ES-I3 (cell line): Measurements from ENCODE around the gene FUNDC1.
A peak's percentile ranks its signal among the peaks of the same experiment; 100 is the strongest.
"Not testable (repeated sequence)": the region's sequence is repeated elsewhere in the genome, so short reads cannot be mapped to it uniquely, and the experiment has no call there.

Experiments used
- H3K36me3 ChIP-seq: 2 replicates; pipeline ENCODE4 v1.6.1; 2013; ENCODE audit warnings: mild to moderate bottlenecking, low read length, control low read depth, moderate library complexity; ENCODE audit not compliant: insufficient read depth
- H3K4me1 ChIP-seq: 2 replicates; pipeline ENCODE4 v1.6.1; 2013; ENCODE audit warnings: mild to moderate bottlenecking, control low read depth, low read length; ENCODE audit not compliant: insufficient read depth
- H3K9ac ChIP-seq: 2 replicates; pipeline ENCODE4 v1.6.1; 2013; ENCODE audit warnings: low read depth, mild to moderate bottlenecking, low read length, moderate library complexity
- H3K9me3 ChIP-seq: 2 replicates; pipeline ENCODE4 v1.6.1; 2013; ENCODE audit warnings: mild to moderate bottlenecking, low read length, moderate library complexity; ENCODE audit not compliant: control insufficient read depth, insufficient read depth

FUNDC1 gene, protein sequence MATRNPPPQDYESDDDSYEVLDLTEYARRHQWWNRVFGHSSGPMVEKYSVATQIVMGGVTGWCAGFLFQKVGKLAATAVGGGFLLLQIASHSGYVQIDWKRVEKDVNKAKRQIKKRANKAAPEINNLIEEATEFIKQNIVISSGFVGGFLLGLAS

DNA sequence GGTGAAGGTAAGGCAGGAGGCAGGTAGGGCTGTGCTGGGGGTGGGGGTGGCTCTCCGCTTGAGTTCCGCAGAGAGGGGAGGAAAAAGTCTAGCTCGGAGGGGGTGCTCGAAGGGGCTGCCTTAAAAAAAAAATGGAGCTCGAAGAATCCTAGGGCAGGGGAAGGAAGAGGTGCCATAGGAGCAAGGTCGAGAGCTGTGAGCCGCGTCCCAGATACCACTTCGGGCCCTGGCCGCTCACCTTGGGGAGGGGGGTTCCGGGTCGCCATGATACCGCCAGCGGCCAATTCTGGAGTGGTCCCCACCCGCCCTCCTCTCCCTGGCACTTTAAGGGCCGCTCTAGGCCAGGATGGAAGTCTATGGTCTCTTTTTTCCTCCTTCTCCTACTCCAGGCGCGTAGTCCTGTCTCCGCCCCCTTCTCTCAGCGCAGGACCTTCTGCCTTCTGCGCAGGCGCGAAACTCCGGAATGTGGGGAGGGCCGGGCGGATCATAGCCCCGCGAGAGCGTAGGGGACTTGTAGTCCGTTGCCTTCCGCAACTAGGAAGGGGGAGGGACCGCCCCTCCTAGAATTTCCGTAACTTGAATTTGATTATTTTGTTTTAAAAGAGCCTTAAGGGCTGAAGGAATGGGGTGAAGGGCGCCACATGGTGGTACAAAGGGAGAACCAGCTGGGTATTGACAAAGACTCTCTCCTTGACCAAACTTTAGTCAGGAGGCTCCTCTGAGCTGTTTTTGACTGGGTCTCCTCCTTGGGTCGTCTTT is at the start of gene FUNDC1:
Gene FUNDC1, minus strand, starts transcription at position 293 of the 759 bp plus-strand sequence. Its CDS starts 27 bp downstream, at position 266.
- H3K9me3 ChIP-seq = no peaks in the 10 kb centered on the region; the same call in 1 of the 2 replicates
- no peaks in the 10 kb centered on the region for H3K36me3 ChIP-seq
- no peaks in the 10 kb centered on the region for H3K4me1 ChIP-seq
- H3K9ac ChIP-seq = peak within 1 kb of the TSS; percentile 76

DNA sequence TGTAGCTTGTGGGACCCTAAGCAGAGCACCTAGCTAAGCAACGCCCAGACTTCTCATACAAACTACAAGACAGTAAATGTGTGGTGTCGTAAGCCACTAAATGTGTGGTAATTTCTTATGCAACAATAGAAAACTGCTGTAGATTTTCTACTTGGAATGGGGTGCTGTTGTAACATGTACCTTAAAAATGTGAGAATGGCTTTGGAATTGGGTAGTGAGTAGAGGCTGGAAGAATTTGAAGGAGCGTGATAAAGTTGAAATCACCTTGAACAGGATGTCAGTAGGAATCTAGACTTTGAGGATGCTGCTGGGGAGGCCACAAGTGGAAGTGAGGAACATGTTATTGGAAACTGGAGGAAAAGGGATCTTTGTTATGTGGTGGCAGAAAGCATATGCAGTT is 43.2 kb upstream of the FUNDC1 start:
- no peaks in the 10 kb centered on the region; the same call in 1 of the 2 replicates for H3K9me3 ChIP-seq
- H3K36me3 ChIP-seq = no peaks in the 10 kb centered on the region
- no peaks in the 10 kb centered on the region for H3K4me1 ChIP-seq
- H3K9ac ChIP-seq = no peak overlapping the region

DNA sequence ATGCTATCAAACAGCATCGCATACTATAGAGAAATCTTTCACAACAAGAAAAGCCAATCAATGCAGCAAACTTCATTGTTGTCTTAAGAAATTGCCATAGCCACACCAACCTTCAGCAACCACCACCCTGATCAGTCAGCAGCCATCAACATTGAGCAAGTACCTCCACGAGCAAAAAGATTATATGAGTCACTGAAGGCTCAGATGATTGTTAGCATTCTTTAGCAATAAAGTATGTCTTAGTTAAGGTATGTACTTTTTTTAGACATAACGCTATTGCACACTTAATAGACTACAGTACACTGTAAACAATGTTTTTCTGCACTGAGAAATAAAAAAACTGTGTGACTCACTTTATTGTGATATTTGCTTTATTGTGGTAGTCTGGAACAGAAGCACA is 37.8 kb upstream of the FUNDC1 start:
- Histone ChIP-seq H3K9me3 (no peaks in the 10 kb centered on the region), H3K9ac (no peak overlapping the region), H3K4me1 (no peaks in the 10 kb centered on the region), H3K36me3 (no peaks in the 10 kb centered on the region)

DNA sequence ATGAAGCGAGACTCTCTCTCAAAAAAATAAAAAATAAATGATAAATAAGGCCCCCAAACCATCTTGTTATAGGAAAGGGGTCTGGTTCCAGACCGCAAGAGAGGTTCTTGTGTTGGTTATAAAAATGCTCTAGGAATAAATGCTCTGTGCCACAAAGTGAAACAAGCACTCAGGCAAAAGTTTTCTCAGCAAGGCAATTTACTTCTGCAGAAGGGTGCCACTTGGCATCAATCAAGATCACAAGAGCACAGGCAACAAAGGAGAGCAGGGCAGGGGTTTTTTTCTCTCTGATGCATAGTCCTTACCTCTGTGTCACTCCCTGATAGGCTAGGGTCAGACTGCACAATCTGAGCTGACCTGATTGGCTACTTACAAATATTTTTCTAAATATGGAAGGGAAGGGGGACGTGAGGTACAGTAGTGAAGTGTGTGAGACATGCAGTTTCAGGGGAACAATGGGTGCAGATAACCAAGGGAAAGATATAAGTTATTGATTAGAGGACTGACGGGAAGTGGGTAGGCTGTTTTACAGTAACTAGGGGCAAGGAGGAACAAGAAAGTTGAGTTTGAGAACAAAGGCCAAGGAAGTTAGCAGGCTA is 29.8 kb upstream of the FUNDC1 start:
- H3K36me3 ChIP-seq = no peaks in the 10 kb centered on the region
- H3K4me1 ChIP-seq = no peaks in the 10 kb centered on the region
- H3K9me3 ChIP-seq = peaks cover 3% of the 10 kb centered on the region; the same call in 1 of the 2 replicates
- no peak overlapping the region for H3K9ac ChIP-seq

DNA sequence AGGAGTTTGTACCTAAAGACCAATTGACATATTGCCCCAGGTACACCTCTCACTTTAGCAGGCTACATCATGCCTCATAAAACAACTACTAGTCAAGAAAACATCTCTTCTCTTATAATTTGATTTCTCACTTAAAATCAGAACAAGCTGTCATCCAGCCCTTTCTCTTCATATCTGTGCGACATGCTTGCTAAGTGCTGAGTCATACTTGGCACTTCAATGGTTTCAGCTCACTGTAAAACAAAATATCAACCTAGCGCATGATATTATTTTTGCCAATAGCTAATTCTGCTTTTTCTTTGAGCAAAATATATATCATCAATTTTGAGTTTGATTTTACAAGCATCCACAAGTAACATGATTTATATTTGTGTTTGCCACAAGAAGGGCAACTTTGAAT is 27.9 kb upstream of the FUNDC1 start:
- H3K9me3 ChIP-seq = peaks cover 3% of the 10 kb centered on the region; the same call in 1 of the 2 replicates

DNA sequence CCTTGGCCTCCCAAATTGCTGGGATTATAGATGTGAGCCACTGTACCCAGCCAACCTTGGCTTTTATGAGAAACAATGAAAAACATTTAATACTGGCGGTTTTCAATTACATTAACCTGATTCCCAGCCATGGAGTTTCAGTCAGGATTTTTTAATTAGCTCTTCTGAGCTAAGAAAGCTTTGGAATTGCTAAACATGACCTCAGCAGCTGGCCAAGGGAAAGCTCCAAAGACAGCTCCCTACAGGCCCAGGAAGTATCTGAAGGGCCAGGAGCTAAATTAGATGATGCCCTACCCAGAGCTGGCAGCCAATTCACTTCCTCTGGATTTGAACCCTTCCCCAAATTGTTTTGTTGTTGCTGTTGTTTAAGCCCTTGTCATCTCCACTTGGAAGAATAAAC is 26.5 kb upstream of the FUNDC1 start:
- no peaks in the 10 kb centered on the region for H3K4me1 ChIP-seq
- H3K36me3 ChIP-seq = no peaks in the 10 kb centered on the region
- no peak overlapping the region for H3K9ac ChIP-seq
- H3K9me3 ChIP-seq = peaks cover 3% of the 10 kb centered on the region; the same call in 1 of the 2 replicates

More for the DNA sequence above, 27.9 kb upstream of the FUNDC1 start:
- H3K4me1 ChIP-seq = no peaks in the 10 kb centered on the region
- H3K9ac ChIP-seq = no peak overlapping the region
- no peaks in the 10 kb centered on the region for H3K36me3 ChIP-seq

DNA sequence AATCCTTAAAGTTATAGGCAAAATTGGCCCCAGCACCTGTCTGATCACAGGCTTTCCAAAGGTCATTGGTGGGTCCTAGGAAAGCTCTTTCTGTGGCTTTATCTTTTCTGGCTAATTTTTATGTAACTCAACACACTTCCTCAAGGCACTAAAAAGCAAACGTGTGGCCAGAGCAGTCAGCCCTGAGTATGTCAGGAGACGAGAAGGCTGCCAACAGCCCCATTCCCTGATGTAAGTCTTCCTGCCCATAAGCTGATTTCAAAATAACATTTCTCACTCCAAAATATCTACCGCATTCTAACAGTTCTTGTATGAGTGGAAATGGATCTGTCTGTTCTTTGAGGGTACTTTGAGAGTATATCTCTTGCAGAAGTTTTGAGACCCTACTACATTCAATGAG is 25.5 kb upstream of the FUNDC1 start:
- no peak overlapping the region for H3K9ac ChIP-seq
- H3K36me3 ChIP-seq = no peaks in the 10 kb centered on the region
- no peaks in the 10 kb centered on the region for H3K4me1 ChIP-seq
- H3K9me3 ChIP-seq = peaks cover 3% of the 10 kb centered on the region; the same call in 1 of the 2 replicates

DNA sequence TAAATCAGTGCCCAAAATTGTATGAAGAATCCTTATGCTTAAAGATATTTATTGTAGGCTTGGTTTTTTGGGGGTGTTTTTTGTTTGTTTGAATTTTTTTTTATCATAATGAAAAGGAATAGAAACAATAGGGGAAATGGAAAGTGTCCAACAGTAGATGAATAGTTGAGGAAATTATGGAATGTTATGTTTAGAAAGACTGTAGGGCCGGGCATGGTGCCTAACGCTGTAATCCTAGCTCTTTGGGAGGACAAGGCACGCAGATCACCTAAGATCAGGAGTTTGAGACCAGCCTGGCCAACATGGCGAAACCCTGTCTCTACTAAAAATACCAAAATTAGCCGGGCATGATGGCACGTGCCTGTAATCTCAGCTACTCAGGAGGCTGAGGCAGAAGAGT is 19.2 kb upstream of the FUNDC1 start:
- H3K36me3 ChIP-seq, H3K4me1 ChIP-seq, H3K9ac ChIP-seq, H3K9me3 ChIP-seq: not testable (repeated sequence)

DNA sequence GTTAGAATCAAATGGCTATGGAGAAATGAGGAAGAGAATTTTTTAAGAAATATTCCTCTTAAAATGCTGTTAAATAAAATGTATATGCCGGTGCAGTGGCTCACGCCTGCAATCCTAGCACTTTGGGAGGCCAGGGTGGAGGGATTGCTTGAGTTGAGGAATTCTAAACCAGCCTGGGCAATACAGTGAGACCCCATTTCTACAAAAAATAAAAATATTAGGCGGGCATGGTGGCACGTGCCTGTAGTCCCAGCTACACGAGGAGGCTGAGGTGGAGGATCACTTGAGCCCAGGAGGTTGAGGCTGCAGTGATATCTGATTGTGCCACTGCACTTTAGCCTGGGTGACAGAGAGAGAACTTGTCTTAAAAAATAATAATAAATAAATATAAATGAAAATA is 7.9 kb upstream of the FUNDC1 start:
- Histone ChIP-seq H3K9ac (no peak overlapping the region), H3K36me3 (no peaks in the 10 kb centered on the region), H3K9me3 (peaks cover 12% of the 10 kb centered on the region), H3K4me1 (no peaks in the 10 kb centered on the region)

DNA sequence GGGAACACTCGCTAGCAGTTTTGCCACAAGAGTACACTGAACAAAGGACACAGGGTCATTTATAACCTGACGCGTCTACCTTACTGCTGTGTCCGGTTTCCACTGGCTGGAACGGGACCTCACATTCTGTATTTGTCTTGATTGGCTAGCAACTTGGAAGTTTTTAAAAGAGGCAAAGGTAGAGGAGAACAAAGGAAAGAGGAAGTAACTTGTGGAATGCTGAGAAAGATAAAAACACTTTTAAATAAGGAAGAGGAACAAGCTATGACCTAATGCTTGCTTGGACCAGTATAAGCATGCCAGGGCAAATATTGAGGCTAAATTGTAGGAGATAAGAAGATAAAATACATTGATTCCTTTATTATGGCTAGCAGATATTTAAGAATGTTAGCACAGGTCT is 2.8 kb upstream of the FUNDC1 start:
- H3K4me1 ChIP-seq, H3K9me3 ChIP-seq, H3K36me3 ChIP-seq, H3K9ac ChIP-seq: not testable (repeated sequence)

DNA sequence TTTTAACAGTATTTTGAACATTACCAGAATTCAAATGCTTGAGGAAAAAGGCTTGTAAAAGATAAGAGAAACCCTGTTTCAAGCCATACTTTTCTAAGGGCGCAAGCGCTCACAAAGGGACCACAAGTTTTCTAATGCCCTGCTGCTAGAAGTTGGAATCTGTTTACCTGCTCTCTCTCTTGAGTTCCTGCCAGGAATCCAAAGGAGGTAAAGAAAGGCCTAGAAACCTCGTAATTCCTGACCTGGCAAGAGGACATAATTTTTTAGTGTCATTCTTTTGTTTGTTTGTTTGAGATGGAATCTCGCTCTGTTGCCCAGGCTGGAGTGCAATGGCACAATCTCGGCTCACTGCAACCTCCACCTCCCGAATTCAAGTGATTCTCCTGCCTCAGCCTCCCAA is 1.4 kb upstream of the FUNDC1 start:
- H3K36me3 ChIP-seq = no peaks in the 10 kb centered on the region
- H3K4me1 ChIP-seq = no peaks in the 10 kb centered on the region
- H3K9ac ChIP-seq = no peak overlapping the region
- H3K9me3 ChIP-seq = no peaks in the 10 kb centered on the region; the same call in 1 of the 2 replicates

DNA sequence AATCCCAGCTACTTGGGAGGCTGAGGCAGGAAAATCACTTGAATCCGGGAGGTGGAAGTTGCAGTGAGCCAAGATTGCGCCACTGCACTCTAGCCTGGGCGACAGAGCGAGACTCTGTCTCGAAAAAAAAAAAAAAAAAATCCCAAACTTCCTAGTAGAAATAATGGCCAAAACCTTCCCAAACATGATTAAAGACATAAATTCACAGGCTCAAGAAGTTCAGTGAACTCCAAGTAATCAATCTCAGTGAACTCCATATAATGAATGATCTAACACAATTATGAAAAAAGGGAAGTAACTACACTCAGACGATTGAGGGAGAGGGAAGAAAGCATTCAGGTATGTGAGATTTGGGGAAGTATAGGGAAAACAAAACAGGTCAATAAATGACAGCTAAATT is 6.5 kb downstream of the FUNDC1 start:
- Histone ChIP-seq H3K9me3 (no peaks in the 10 kb centered on the region), H3K9ac (no peak overlapping the region), H3K4me1 (no peaks in the 10 kb centered on the region), H3K36me3 (no peaks in the 10 kb centered on the region)

DNA sequence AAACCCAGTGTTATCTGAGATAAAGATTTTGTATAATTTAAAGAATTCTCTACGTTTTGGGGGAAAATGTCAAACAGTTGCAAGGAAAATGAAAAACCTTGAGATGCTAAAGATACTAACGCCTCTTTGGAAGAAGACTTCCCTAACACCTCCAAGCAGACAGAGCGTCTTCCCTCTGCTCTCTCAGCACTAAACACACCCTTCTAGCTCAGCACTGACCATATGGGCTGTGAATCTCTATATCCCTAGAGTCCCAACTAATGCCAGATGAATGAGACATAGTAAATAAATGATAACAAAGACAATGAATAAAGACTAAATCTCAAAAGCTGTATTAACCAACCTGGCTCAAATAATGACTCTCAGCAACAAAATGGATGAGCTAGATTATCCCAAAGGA is 13.3 kb downstream of the FUNDC1 start:
- Histone ChIP-seq H3K36me3 (no peaks in the 10 kb centered on the region), H3K4me1 (no peaks in the 10 kb centered on the region), H3K9me3 (no peaks in the 10 kb centered on the region), H3K9ac (no peak overlapping the region)

DNA sequence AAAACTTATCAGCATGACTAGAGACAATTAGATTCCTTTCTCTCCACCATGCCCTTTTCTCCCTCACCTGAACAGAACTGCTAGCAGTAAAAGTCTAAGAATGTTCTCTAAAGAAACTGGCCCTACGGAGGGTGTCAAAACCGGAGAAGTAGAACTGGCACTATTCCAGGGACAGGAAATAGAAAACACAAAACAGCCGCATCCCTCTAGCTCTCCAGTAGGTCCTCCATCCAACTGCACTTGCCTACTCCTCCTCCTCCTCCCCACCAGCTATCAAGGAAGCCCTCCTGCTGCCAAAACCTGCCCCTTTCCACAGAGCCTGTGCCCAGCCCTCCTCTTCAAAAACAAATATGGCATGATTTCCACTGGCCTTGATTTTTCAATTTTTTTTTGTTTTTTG is 28.4 kb downstream of the FUNDC1 start:
- no peaks in the 10 kb centered on the region for H3K36me3 ChIP-seq

DNA sequence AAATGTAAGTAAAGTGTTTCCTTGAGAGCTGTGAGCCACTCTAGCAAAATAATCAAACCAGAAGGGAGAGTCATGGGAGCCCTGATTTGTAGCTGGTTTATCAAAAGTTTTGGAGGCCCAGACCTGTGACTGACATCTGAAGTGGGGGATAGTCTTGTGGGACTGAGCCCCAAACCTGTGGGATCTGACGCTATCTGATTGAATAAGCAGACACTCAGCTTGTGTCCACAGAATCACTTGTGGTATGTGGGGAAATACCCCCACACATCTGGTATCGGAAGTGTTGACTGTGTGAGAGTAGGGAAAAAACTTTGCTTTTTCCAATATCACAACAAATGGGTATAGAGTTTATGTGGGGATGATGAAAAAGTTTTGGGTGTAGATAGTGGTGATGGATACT is 35.4 kb downstream of the FUNDC1 start:
- no peak overlapping the region for H3K9ac ChIP-seq
- no peaks in the 10 kb centered on the region; the same call in 1 of the 2 replicates for H3K36me3 ChIP-seq
- H3K9me3 ChIP-seq = no peaks in the 10 kb centered on the region
- H3K4me1 ChIP-seq = peaks cover 11% of the 10 kb centered on the region

More for the DNA sequence above, 28.4 kb downstream of the FUNDC1 start:
- Histone ChIP-seq H3K9me3 (no peaks in the 10 kb centered on the region), H3K9ac (no peak overlapping the region), H3K4me1 (no peaks in the 10 kb centered on the region)
